Suprapubic skin (tissue), 4 donors: ENCODE measurements around the gene TET3. TPM values are rescaled to one million over a fixed set of nuclear protein-coding genes. Genes with fewer than 3 reads are reported as not detected.

Experiments
- DNase-seq, 2 donors: peaks; one replicate each; pipeline ENCODE4 v3.0.0-alpha.2; 2019; ENCODE audit warnings: low spot score in 2 of 2
- H3K27ac ChIP-seq: fragments of 200-600 bp; sonication (generic); one replicate; pipeline ENCODE4 v1.5.1; 2019
- H3K27me3 ChIP-seq: fragments of 200-600 bp; sonication (generic); one replicate; pipeline ENCODE4 v1.5.1; 2019
- H3K36me3 ChIP-seq: fragments of 200-600 bp; sonication (generic); one replicate; pipeline ENCODE4 v1.5.1; 2019
- H3K4me1 ChIP-seq: fragments of 200-600 bp; sonication (generic); one replicate; pipeline ENCODE4 v1.5.1; 2019
- H3K4me3 ChIP-seq: fragments of 200-600 bp; sonication (generic); one replicate; pipeline ENCODE4 v1.5.1; 2019; ENCODE audit warnings: mild to moderate bottlenecking
- H3K9me3 ChIP-seq: fragments of 200-600 bp; sonication (generic); one replicate; pipeline ENCODE4 v1.5.1; 2019
- EP300 ChIP-seq: sonication (generic); formaldehyde crosslinking; IDR thresholded peaks from one replicate; pipeline ENCODE4 v1.6.1; 2017; ENCODE audit warnings: antibody characterized with exemption
- POLR2A ChIP-seq, 2 donors: fragments of 450-650 bp; IDR thresholded peaks; one replicate each; pipeline ENCODE4 v1.6.1; 2017; ENCODE audit warnings: antibody characterized with exemption in 2 of 2, mild to moderate bottlenecking in 2 of 2, moderate library complexity in 2 of 2
- POLR2AphosphoS5 ChIP-seq, 3 donors: sonication (generic); formaldehyde crosslinking; IDR thresholded peaks; one replicate each; pipeline ENCODE4 v1.6.1; 2017; ENCODE audit warnings: antibody characterized with exemption in 3 of 3
- WGBS: methylation state at CpG from one replicate; pipeline ENCODE4 v1.1.5; 2018; 5-methylcytosine and 5-hydroxymethylcytosine counted together
- total RNA-seq, 4 donors: library from RNA; depleted of rRNA; stranded (reverse); fragments of >200 nt; gene quantifications; one replicate each; pipeline ENCODE4 v1.1.0, GENCODE V29; 2016
- TF ChIP-seq, protein P1 (sequence below), 2 donors: fragments of 200-600 bp in 1 of 2; fragments of 450-650 bp in 1 of 2; sonication (generic) in 1 of 2; IDR thresholded peaks; one replicate each; pipeline ENCODE4 v1.5.1; 2016 to 2019; ENCODE audit warnings: antibody characterized with exemption in 2 of 2, mild to moderate bottlenecking in 1 of 2, moderate library complexity in 1 of 2

TET3 gene
- total RNA-seq, 4 donors from 2014 or later = 53.6 to 75.3 (median 58.4) TPM

- Histone ChIP-seq H3K9me3 (no peaks in the 10 kb centered on the region), H3K36me3 (no peaks in the 10 kb centered on the region), H3K27me3 (no peaks in the 10 kb centered on the region), H3K4me1 (peaks cover 52% of the 10 kb centered on the region), H3K27ac (no peak overlapping the region), H3K4me3 (peak overlapping the region; percentile 74)
- no peak for DNase-seq
- WGBS = 44% methylated on average over 7 of the region's 10 CpGs
- TF ChIP-seq EP300 = no peak
- no peak for TF ChIP-seq POLR2AphosphoS5 (IDR thresholded peaks at IDR 0.05)
- TF ChIP-seq, protein P1, sequence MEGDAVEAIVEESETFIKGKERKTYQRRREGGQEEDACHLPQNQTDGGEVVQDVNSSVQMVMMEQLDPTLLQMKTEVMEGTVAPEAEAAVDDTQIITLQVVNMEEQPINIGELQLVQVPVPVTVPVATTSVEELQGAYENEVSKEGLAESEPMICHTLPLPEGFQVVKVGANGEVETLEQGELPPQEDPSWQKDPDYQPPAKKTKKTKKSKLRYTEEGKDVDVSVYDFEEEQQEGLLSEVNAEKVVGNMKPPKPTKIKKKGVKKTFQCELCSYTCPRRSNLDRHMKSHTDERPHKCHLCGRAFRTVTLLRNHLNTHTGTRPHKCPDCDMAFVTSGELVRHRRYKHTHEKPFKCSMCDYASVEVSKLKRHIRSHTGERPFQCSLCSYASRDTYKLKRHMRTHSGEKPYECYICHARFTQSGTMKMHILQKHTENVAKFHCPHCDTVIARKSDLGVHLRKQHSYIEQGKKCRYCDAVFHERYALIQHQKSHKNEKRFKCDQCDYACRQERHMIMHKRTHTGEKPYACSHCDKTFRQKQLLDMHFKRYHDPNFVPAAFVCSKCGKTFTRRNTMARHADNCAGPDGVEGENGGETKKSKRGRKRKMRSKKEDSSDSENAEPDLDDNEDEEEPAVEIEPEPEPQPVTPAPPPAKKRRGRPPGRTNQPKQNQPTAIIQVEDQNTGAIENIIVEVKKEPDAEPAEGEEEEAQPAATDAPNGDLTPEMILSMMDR (IDR thresholded peaks at IDR 0.05) = no peak
- no peak for TF ChIP-seq POLR2A (IDR thresholded peaks at IDR 0.05)
Observed at GRCh38 chr2:73987948-73988700, 3.4 kb downstream of the TET3 start.

DNA sequence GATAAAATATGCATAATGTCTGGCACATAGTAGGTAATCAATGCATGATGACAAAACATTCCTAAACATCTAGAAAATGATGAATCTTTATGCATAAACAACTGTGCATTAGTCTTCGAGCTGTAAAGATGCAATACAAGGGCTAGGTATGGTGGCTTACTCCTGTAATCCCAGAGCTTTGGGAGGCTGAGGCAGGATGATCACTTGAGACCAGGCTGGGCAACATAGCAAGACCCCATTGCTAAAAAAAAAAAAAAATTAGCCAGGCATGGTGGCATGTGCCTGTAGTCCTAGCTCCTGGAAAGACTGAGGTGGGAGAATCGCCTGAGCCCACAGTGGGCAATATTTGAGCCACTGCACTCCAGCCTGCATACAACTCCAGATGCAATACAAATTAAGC lies 5.3 kb downstream of the TET3 start:
- Histone ChIP-seq H3K4me3 (no peak overlapping the region), H3K27me3 (no peaks in the 10 kb centered on the region), H3K4me1 (peaks cover 49% of the 10 kb centered on the region), H3K36me3 (no peaks in the 10 kb centered on the region), H3K27ac (no peak overlapping the region), H3K9me3 (no peaks in the 10 kb centered on the region)
- TF ChIP-seq, protein P1 (IDR thresholded peaks at IDR 0.05) = no peak
- TF ChIP-seq POLR2A (IDR thresholded peaks at IDR 0.05) (no peak), EP300 (no peak), POLR2AphosphoS5 (IDR thresholded peaks at IDR 0.05) (no peak)
- DNase-seq = no peak
- WGBS = 95% methylated on average over 2 of the region's 2 CpGs

DNA sequence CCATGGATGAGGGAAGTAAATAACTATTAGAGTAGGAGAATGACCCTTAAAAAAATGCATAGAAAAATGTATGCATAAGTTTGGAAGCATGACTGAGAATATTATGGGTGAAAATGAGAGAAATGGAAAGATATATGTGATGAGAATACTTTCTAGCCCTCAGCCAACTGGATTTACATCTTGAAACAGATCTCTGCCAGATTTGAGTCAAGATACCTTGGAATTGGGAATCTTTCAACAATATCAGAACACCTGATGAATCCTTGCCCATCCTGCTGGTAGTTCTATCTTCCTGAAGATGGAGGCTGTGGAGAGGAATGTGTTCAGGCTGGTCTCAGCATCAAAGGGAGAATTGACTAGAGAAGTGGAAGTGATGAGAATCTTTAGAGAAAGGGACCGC lies 5.8 kb downstream of the TET3 start:
- H3K36me3 ChIP-seq = no peaks in the 10 kb centered on the region
- H3K4me3 ChIP-seq = no peak overlapping the region
- no peaks in the 10 kb centered on the region for H3K27me3 ChIP-seq
- no peak overlapping the region for H3K27ac ChIP-seq
- WGBS = 92% methylated on average over 1 of the region's 1 CpG
- H3K4me1 ChIP-seq = peaks cover 51% of the 10 kb centered on the region
- no peak for DNase-seq
- H3K9me3 ChIP-seq = no peaks in the 10 kb centered on the region
- TF ChIP-seq, protein P1 (IDR thresholded peaks at IDR 0.05) = no peak
- TF ChIP-seq EP300 (no peak), POLR2A (IDR thresholded peaks at IDR 0.05) (no peak), POLR2AphosphoS5 (IDR thresholded peaks at IDR 0.05) (no peak)

DNA sequence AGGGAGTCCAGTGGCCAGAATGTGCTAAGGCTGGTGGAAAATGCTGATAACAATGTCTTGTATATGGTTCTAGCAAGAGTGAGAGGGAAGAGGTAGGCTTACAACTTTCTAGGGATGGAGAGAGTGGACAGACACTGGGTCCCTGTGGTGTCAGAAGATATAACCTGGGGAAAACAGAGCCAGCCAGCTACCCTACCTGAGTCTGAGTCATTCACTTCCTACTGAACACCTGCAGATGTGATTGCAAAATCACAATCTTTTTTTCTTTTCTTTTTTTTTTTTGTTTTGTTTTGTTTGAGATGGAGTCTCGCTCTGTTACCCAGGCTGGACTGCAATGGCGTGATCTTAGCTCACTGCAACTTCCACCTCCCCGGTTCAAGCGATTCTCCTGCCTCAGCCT lies 7.3 kb downstream of the TET3 start:
- peaks cover 40% of the 10 kb centered on the region for H3K4me1 ChIP-seq
- WGBS = 90% methylated on average over 4 of the region's 4 CpGs
- no peaks in the 10 kb centered on the region for H3K27me3 ChIP-seq
- H3K27ac ChIP-seq = no peak overlapping the region
- no peak for DNase-seq
- H3K9me3 ChIP-seq = no peaks in the 10 kb centered on the region
- TF ChIP-seq POLR2A (IDR thresholded peaks at IDR 0.05) (no peak), EP300 (no peak), POLR2AphosphoS5 (IDR thresholded peaks at IDR 0.05) (no peak)
- TF ChIP-seq, protein P1 (IDR thresholded peaks at IDR 0.05) = no peak
- H3K36me3 ChIP-seq = no peaks in the 10 kb centered on the region
- no peak overlapping the region for H3K4me3 ChIP-seq

GRCh38 chr2:73993376-73993775 lies 8.7 kb downstream of the TET3 start:
- Histone ChIP-seq H3K9me3 (no peaks in the 10 kb centered on the region), H3K27me3 (no peaks in the 10 kb centered on the region), H3K36me3 (no peaks in the 10 kb centered on the region), H3K4me3 (no peak overlapping the region), H3K4me1 (peaks cover 33% of the 10 kb centered on the region), H3K27ac (no peak overlapping the region)
- TF ChIP-seq POLR2A (IDR thresholded peaks at IDR 0.05) = no peak
- TF ChIP-seq, protein P1 (IDR thresholded peaks at IDR 0.05) = no peak
- TF ChIP-seq POLR2AphosphoS5 (IDR thresholded peaks at IDR 0.05) = no peak
- no peak for TF ChIP-seq EP300
- DNase-seq = no peak
- 75% methylated on average over 3 of the region's 3 CpGs for WGBS
